Lower leg skin (tissue), 4 donors: Measurements from ENCODE around the gene PARN. TPM values are rescaled to one million over a fixed set of nuclear protein-coding genes. Genes with fewer than 3 reads are reported as not detected.
"Not testable (repeated sequence)": the region's sequence is repeated elsewhere in the genome, so short reads cannot be mapped to it uniquely, and the experiment has no call there.

ENCODE experiments used
- DNase-seq, 2 donors: peaks; one replicate each; pipeline ENCODE4 v3.0.0-alpha.2; 2019; ENCODE audit warnings: low spot score in 2 of 2
- H3K4me3 ChIP-seq: fragments of 200-600 bp; sonication (generic); 2 replicates; pipeline ENCODE4 v1.5.1; 2017; ENCODE audit warnings: mild to moderate bottlenecking, low read depth; ENCODE audit not compliant: poor library complexity, severe bottlenecking
- POLR2A ChIP-seq, 2 donors: fragments of 450-650 bp; IDR thresholded peaks; one replicate each; pipeline ENCODE4 v1.6.1; 2016 to 2017; ENCODE audit warnings: antibody characterized with exemption in 2 of 2, mild to moderate bottlenecking in 1 of 2, moderate library complexity in 1 of 2
- WGBS, 2 donors: methylation state at CpG; one replicate each; pipeline ENCODE4 v1.1.5; 2018; 5-methylcytosine and 5-hydroxymethylcytosine counted together
- intact Hi-C: fragments of 100-400 bp; cut with DNase I; formaldehyde crosslinking; loops from one replicate; pipeline ENCODE4 v1.15.0; 2023; ENCODE audit warnings: low total_unique reads
- total RNA-seq, 4 donors: library from RNA; depleted of rRNA; stranded (reverse); fragments of >200 nt; gene quantifications; one replicate each; pipeline ENCODE4 v1.1.0, GENCODE V29; 2016
- TF ChIP-seq, protein P1 (sequence below), 3 donors: fragments of 450-650 bp; IDR thresholded peaks; one replicate each; pipeline ENCODE4 v1.5.1; 2016; ENCODE audit warnings: antibody characterized with exemption in 3 of 3, mild to moderate bottlenecking in 3 of 3, moderate library complexity in 2 of 3

The PARN gene
- total RNA-seq, 4 donors from 2014 or later = 23.4 to 28.7 (median 25.4) TPM

- DNase-seq = no peak
- intact Hi-C loops = no loop called here
- no peak overlapping the region for H3K4me3 ChIP-seq
- TF ChIP-seq POLR2A (IDR thresholded peaks at IDR 0.05) = no peak
- TF ChIP-seq, protein P1, sequence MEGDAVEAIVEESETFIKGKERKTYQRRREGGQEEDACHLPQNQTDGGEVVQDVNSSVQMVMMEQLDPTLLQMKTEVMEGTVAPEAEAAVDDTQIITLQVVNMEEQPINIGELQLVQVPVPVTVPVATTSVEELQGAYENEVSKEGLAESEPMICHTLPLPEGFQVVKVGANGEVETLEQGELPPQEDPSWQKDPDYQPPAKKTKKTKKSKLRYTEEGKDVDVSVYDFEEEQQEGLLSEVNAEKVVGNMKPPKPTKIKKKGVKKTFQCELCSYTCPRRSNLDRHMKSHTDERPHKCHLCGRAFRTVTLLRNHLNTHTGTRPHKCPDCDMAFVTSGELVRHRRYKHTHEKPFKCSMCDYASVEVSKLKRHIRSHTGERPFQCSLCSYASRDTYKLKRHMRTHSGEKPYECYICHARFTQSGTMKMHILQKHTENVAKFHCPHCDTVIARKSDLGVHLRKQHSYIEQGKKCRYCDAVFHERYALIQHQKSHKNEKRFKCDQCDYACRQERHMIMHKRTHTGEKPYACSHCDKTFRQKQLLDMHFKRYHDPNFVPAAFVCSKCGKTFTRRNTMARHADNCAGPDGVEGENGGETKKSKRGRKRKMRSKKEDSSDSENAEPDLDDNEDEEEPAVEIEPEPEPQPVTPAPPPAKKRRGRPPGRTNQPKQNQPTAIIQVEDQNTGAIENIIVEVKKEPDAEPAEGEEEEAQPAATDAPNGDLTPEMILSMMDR (IDR thresholded peaks at IDR 0.05) = no peak
- 92 to 94% methylated on average over 2 of the region's 2 CpGs for WGBS, 2 donors
Measured at GRCh38 chr16:14652726-14653125, 22.7 kb upstream of the PARN start.

GRCh38 chr16:14650629-14651028 lies 20.6 kb upstream of the PARN start:
- intact Hi-C loops = no loop called here
- WGBS, 2 donors = 56 to 61% methylated on average over 6 of the region's 6 CpGs
- H3K4me3 ChIP-seq = no peak overlapping the region
- TF ChIP-seq POLR2A (IDR thresholded peaks at IDR 0.05) = no peak
- TF ChIP-seq, protein P1 (IDR thresholded peaks at IDR 0.05) = no peak
- no peak for DNase-seq

- no peak for TF ChIP-seq POLR2A (IDR thresholded peaks at IDR 0.05)
- TF ChIP-seq, protein P1 (IDR thresholded peaks at IDR 0.05) = no peak
- WGBS, 2 donors = 97 to 98% methylated on average over 10 of the region's 10 CpGs
- DNase-seq = no peak
- no peak overlapping the region for H3K4me3 ChIP-seq
- intact Hi-C loops = no loop called here
Measured at GRCh38 chr16:14649816-14650215, 19.8 kb upstream of the PARN start.

DNA sequence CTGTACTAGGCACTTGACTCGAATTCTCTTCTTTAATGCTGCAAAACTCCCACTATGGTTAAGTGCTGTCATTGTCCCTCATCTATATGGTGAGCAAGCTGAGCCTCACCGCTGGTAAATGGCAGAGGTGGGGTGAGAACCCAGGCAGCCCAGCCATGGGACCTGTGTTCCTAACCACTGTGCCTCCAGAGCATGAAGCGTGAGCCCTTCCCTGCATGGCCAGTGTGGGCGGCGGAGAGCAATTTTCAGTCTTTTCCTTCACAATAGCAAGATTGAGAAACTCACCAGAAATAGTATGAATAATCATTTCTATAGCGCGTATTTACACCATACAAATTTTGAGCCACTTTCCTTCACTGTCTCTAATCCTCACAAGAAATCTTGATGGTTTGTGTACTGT lies 11.9 kb upstream of the PARN start:
- 94% methylated on average over 7 of the region's 7 CpGs for WGBS, 2 donors
- no peak for DNase-seq
- H3K4me3 ChIP-seq = no peak overlapping the region
- intact Hi-C loops = no loop called here
- TF ChIP-seq POLR2A (IDR thresholded peaks at IDR 0.05) = no peak
- TF ChIP-seq, protein P1 (IDR thresholded peaks at IDR 0.05) = no peak

GRCh38 chr16:14641206-14641605 lies 11.1 kb upstream of the PARN start:
- DNase-seq = no peak
- TF ChIP-seq, protein P1 (IDR thresholded peaks at IDR 0.05) = no peak
- TF ChIP-seq POLR2A (IDR thresholded peaks at IDR 0.05) = no peak
- no peak overlapping the region for H3K4me3 ChIP-seq
- intact Hi-C loops = no loop called here
- WGBS, 2 donors = 92% methylated on average over 8 of the region's 8 CpGs

- TF ChIP-seq, protein P1 (IDR thresholded peaks at IDR 0.05) = no peak
- no peak for TF ChIP-seq POLR2A (IDR thresholded peaks at IDR 0.05)
- no peak overlapping the region for H3K4me3 ChIP-seq
- WGBS, 2 donors = 67 to 80% methylated on average over 10 of the region's 10 CpGs
- intact Hi-C loops = no loop called here
- no peak for DNase-seq
Measured at GRCh38 chr16:14640538-14640937, 10.5 kb upstream of the PARN start.

DNA sequence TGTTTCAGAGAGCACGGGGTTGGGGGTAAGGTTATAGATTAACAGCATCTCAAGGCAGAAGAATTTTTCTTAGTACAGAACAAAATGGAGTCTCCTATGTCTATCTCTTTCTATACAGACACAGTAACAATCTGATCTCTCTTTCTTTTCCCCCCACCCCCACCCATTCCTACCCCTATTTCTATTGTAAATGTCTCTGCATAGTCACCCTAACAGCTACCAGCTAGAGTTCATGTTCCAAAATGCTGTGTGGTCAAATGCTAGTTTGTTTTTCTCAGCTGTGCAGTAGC lies 6.8 kb upstream of the PARN start:
- intact Hi-C loops, H3K4me3 ChIP-seq, DNase-seq: not testable (repeated sequence)
- WGBS, 2 donors = 33 to 36% methylated on average over 1 of the region's 1 CpG

- intact Hi-C loops, H3K4me3 ChIP-seq, DNase-seq: not testable (repeated sequence)
- 42 to 45% methylated on average over 17 of the region's 17 CpGs for WGBS, 2 donors
Measured at GRCh38 chr16:14636179-14636950, 6.3 kb upstream of the PARN start.
